Heart left ventricle (tissue), 16 donors: ENCODE results near the gene FGFR1OP2. TPM values are rescaled to one million over a fixed set of nuclear protein-coding genes. Genes with fewer than 3 reads are reported as not detected.
A peak's percentile ranks its signal among the peaks of the same experiment; 100 is the strongest.

Experiments
- ATAC-seq, 4 donors: fragments of 200-7000 bp; cut with Tn5 transposase; one replicate each; pipeline ENCODE4 v1.9.1; 2020 to 2022; ENCODE audit warnings: moderate library complexity in 4 of 4, mild to moderate bottlenecking in 3 of 4, moderate number of reproducible peaks in 1 of 4
- DNase-seq, 5 donors: peaks; one replicate each; pipeline ENCODE4 v3.0.0-alpha.2; 2020
- H3K27ac ChIP-seq, 12 donors: fragments of 200-600 bp; sonication (generic) in 4 of 12; one replicate each; pipeline versions ENCODE4 v1.5.0 to v1.8.0; 2016 to 2022; ENCODE audit warnings: mild to moderate bottlenecking in 2 of 12
- H3K27me3 ChIP-seq, 9 donors: fragments of 200-600 bp; sonication (generic) in 2 of 9; one replicate each; pipeline versions ENCODE4 v1.5.1 to v1.8.0; 2016 to 2022; ENCODE audit warnings: mild to moderate bottlenecking in 3 of 9
- H3K36me3 ChIP-seq, 9 donors: fragments of 200-600 bp; sonication (generic) in 2 of 9; one replicate each; pipeline versions ENCODE4 v1.5.0 to v1.8.0; 2018 to 2022; ENCODE audit warnings: mild to moderate bottlenecking in 2 of 9
- H3K4me1 ChIP-seq, 12 donors: fragments of 200-600 bp; sonication (generic) in 4 of 12; one replicate each; pipeline versions ENCODE4 v1.5.0 to v1.8.0; 2016 to 2022; ENCODE audit warnings: mild to moderate bottlenecking in 3 of 12
- H3K4me3 ChIP-seq, 12 donors: fragments of 200-600 bp; sonication (generic) in 4 of 12; one replicate each; pipeline versions ENCODE4 v1.5.0 to v1.8.0; 2017 to 2022; ENCODE audit warnings: mild to moderate bottlenecking in 9 of 12, moderate library complexity in 4 of 12
- H3K9me3 ChIP-seq, 12 donors: fragments of 200-600 bp; sonication (generic) in 4 of 12; one replicate each; pipeline versions ENCODE4 v1.5.0 to v1.8.0; 2016 to 2022; ENCODE audit warnings: mild to moderate bottlenecking in 1 of 12
- CTCF ChIP-seq, 12 donors: fragments of 200-600 bp; sonication (generic) in 4 of 12; IDR thresholded peaks; one replicate each; pipeline versions ENCODE4 v1.5.0 to v1.8.0; 2018 to 2022; ENCODE audit warnings: antibody characterized with exemption in 12 of 12, mild to moderate bottlenecking in 5 of 12
- POLR2A ChIP-seq, 2 donors: fragments of 450-650 bp; IDR thresholded peaks; one replicate each; pipeline ENCODE4 v1.6.1; 2017; ENCODE audit warnings: antibody characterized with exemption in 2 of 2, mild to moderate bottlenecking in 2 of 2, moderate library complexity in 2 of 2
- WGBS, 4 donors: extraction: QIAGEN DNeasy Blood & Tissue Kit in 2 of 4; methylation state at CpG; one replicate each; pipeline versions ENCODE4 v1.1.5 to v1.1.7; 2013 to 2018; 5-methylcytosine and 5-hydroxymethylcytosine counted together
- intact Hi-C, 10 donors: fragments of 100-400 bp; cut with DNase I; formaldehyde crosslinking; loops; one replicate each; pipeline versions ENCODE4 v1.11.1 to v1.14.2; 2022
- polyA plus RNA-seq, 2 donors: library from polyadenylated mRNA; stranded (reverse); fragments of 200-250 nt; gene quantifications; one replicate each; pipeline ENCODE4 v1.2.3, GENCODE V29; 2013
- total RNA-seq, 9 donors: library from RNA; depleted of rRNA in 2 of 9; stranded (reverse); fragments of >200 nt in 2 of 9; fragmentation: NEBNext Ultra II Directional in 3 of 9; extraction: Animal tissue kit (Norgen Biotek cat#: 25700) in 3 of 9; gene quantifications; one replicate each; pipeline versions ENCODE4 v1.1.0 to v1.2.4, GENCODE V29; 2016 to 2023
- donor health status: ischemic (EF 13 %, LVEDD 7.1; RV severe dilation, severe dysfunction).
- donor health status: healthy with polysubstance abuse.
- donor health status: DM: no; HTN: yes; CAD: no.
- donor health status: DM: no; HTN: no; CAD: no.
- donor health status: ischemic (EF 25% LVEDD 6.9; RV normal size, moderate dysfunction).
- donor health status: ischemic (EF 25% LVEDD 5.7; RV mildly dilated, moderate dysfunction).
- donor health status: healthy.
- donor health status: DM: yes; HTN: yes; CAD: no.
- donor health status: ischemic (EF 35%, LVEDD 5.7; RV mildly dilated, moderate dysfunction).
- donor health status: nonischemic (EF 11% LVEDD 7.7; RV severe dilation, severe dysfunction).
- donor health status: DM: yes; HTN: yes; CAD: no.
- donor health status: PGD.
- donor health status: ischemic (EF 29% LVEDD 5.4; RV normal size, mild dysfunction).
- donor health status: nonischemic (EF 23%, LVEDD 6.1; RV moderate dilation, normal function).

The FGFR1OP2 gene
- total and polyA plus RNA-seq, 11 donors = 26.3 to 54.9 (median 30.8) TPM

DNA sequence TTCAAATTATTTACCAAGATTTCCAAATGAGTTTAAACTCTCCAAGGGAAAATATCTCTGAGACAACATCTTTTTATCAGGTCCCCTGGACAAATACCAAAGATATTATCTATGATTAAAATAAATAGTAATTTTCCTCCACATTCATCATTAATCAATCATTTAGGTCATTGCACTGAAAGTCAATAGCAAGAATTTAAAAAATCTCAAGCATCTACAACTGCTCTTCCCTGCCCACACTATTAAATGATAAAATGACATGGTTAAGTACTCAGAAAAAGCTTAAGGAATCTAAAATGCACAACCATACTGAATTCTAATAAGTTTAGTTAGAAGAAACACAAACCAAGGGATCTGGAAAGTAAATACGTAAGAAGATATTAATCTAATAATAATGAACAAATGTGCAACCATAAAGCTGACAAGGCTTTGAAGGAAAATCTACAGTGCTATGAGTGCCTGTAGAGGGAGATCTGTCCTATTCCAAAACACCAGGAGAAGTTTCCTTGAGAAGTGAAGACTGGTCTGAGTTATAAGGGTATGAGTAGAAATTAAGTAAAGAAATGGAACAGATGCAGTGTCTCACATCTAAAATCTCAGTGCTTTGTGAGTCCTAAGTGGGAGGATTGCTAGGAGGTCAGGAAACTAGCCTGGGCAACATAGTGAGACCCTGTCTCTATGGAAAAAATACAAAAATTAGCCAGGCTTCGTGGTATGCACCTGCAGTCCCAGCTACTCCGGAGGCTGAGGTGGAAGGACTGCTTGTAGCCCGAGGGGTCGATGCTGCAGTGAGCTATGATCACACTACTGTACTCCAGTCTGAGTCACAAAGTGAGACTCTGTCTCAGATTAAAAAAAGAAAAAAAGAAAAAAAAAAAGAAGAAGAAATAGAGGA is 19.7 kb upstream of the FGFR1OP2 start:
- peaks cover 0 to 92% (median 83%) of the 10 kb centered on the region in 9 donors for H3K36me3 ChIP-seq

GRCh38 chr12:26919216-26919555 is 19.1 kb upstream of the FGFR1OP2 start:
- ATAC-seq (no peak), DNase-seq (no peak)
- H3K4me1 ChIP-seq = no peaks in the 10 kb centered on the region
- TF ChIP-seq POLR2A (IDR thresholded peaks at IDR 0.05) = no peak
- TF ChIP-seq CTCF (IDR thresholded peaks at IDR 0.05) = no peak
- H3K9me3 ChIP-seq = no peaks in the 10 kb centered on the region
- H3K4me3 ChIP-seq = no peak overlapping the region
- H3K27me3 ChIP-seq = no peaks in the 10 kb centered on the region
- intact Hi-C loops = no loop called here
- H3K36me3 ChIP-seq = peaks cover 0 to 94% (median 84%) of the 10 kb centered on the region in 9 donors
- H3K27ac ChIP-seq = no peak overlapping the region
- WGBS, 4 donors = 86 to 95% (median 90%) methylated on average over 2 of the region's 2 CpGs

More for the DNA sequence above, 19.7 kb upstream of the FGFR1OP2 start:
- Histone ChIP-seq H3K27ac (no peak overlapping the region), H3K27me3 (no peaks in the 10 kb centered on the region), H3K4me1 (no peaks in the 10 kb centered on the region), H3K4me3 (no peak overlapping the region), H3K9me3 (no peaks in the 10 kb centered on the region)
- ATAC-seq (no peak), DNase-seq (no peak)
- WGBS, 4 donors = 87 to 93% (median 87%) methylated on average over 5 of the region's 5 CpGs
- intact Hi-C loops = no loop called here
- TF ChIP-seq CTCF (IDR thresholded peaks at IDR 0.05) (peak in 1 of 12 donors; percentile 31), POLR2A (IDR thresholded peaks at IDR 0.05) (no peak)

- 83 to 93% (median 89%) methylated on average over 3 of the region's 3 CpGs for WGBS, 4 donors
- Histone ChIP-seq H3K27ac (no peak overlapping the region), H3K4me3 (no peak overlapping the region), H3K4me1 (no peaks in the 10 kb centered on the region), H3K36me3 (peaks cover 0 to 98% (median 87%) of the 10 kb centered on the region in 9 donors), H3K9me3 (no peaks in the 10 kb centered on the region), H3K27me3 (no peaks in the 10 kb centered on the region)
- intact Hi-C loops = no loop called here
- DNase-seq (no peak), ATAC-seq (no peak)
- TF ChIP-seq CTCF (IDR thresholded peaks at IDR 0.05) (no peak), POLR2A (IDR thresholded peaks at IDR 0.05) (no peak)
Measured at GRCh38 chr12:26921886-26922285, 16.4 kb upstream of the FGFR1OP2 start.

- TF ChIP-seq CTCF (IDR thresholded peaks at IDR 0.05) (no peak), POLR2A (IDR thresholded peaks at IDR 0.05) (no peak)
- ATAC-seq (no peak), DNase-seq (no peak)
- peaks cover 0 to 86% (median 71%) of the 10 kb centered on the region in 9 donors for H3K36me3 ChIP-seq
- WGBS, 4 donors = 92 to 94% (median 93%) methylated on average over 5 of the region's 5 CpGs
- H3K27ac ChIP-seq = no peak overlapping the region
- H3K4me3 ChIP-seq = no peak overlapping the region
- no peaks in the 10 kb centered on the region for H3K27me3 ChIP-seq
- no peaks in the 10 kb centered on the region for H3K4me1 ChIP-seq
- intact Hi-C loops = no loop called here
- H3K9me3 ChIP-seq = no peaks in the 10 kb centered on the region
Measured at GRCh38 chr12:26928661-26929060, 9.6 kb upstream of the FGFR1OP2 start.
